ENCODE measurements around the gene DNAH10.

DNA sequence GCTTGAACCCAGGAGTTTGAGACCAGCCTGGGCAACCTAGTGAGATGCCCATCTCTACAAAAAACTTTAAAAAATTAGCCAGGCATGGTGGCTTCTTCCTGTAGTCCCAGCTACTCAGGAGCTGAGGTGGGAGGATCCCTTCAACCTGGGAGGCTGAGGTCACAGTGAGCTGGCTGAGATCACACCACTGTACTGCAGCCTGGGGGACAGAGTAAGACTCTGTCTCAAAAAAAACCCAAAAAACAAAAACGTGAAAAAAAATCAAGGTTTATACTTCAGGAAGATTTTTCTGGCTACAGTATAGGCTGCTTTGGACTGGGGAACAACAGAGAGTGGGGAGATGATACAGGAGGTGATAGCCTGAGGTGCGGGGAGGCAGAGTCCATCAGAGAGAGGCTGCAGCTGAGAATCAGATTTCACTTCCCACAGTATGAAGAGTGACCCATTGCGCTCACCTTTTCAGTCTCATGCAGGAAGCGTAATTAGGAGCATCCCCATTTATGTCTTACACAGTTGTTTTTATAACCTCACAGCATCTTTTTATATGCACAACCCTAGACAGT, 28.9 kb downstream of the DNAH10 start:
- TF ChIP-seq, protein P1, sequence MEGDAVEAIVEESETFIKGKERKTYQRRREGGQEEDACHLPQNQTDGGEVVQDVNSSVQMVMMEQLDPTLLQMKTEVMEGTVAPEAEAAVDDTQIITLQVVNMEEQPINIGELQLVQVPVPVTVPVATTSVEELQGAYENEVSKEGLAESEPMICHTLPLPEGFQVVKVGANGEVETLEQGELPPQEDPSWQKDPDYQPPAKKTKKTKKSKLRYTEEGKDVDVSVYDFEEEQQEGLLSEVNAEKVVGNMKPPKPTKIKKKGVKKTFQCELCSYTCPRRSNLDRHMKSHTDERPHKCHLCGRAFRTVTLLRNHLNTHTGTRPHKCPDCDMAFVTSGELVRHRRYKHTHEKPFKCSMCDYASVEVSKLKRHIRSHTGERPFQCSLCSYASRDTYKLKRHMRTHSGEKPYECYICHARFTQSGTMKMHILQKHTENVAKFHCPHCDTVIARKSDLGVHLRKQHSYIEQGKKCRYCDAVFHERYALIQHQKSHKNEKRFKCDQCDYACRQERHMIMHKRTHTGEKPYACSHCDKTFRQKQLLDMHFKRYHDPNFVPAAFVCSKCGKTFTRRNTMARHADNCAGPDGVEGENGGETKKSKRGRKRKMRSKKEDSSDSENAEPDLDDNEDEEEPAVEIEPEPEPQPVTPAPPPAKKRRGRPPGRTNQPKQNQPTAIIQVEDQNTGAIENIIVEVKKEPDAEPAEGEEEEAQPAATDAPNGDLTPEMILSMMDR (conservative IDR thresholded peaks at IDR 0.05; ENCODE audit: low read length), result no peak
- no peak for TF ChIP-seq EZH2phosphoT487 (IDR thresholded peaks at IDR 0.05; ENCODE audit: borderline replicate concordance)

Data from Loucy (cell line).